Measurements from ENCODE around the gene DENND1A.

DENND1A gene

GRCh38 chr9:123419091-123419490 is 510.8 kb downstream of the DENND1A start:
- TF ChIP-seq CTCF (IDR thresholded peaks at IDR 0.05) = no peak
- no peak overlapping the region for H3K27ac ChIP-seq
- no peak overlapping the region for H3K9ac ChIP-seq
- no peaks in the 10 kb centered on the region for H3K27me3 ChIP-seq (ENCODE audit: control insufficient read depth, insufficient read depth, low read length)
- no peak overlapping the region for H2AFZ ChIP-seq
- H3K4me2 ChIP-seq (ENCODE audit: low read length) = no peak overlapping the region
- no peaks in the 10 kb centered on the region for H3K9me3 ChIP-seq (ENCODE audit: control insufficient read depth, low read length)
- H3K79me2 ChIP-seq = no peaks in the 10 kb centered on the region
- no peak overlapping the region for H3K4me3 ChIP-seq (ENCODE audit: low read depth, low read length)
- H3K4me1 ChIP-seq = no peaks in the 10 kb centered on the region
- H3K36me3 ChIP-seq (ENCODE audit: control insufficient read depth, insufficient read depth, low read length) = no peaks in the 10 kb centered on the region

- no peaks in the 10 kb centered on the region for H3K79me2 ChIP-seq
- TF ChIP-seq CTCF (IDR thresholded peaks at IDR 0.05) = no peak
- H3K27ac ChIP-seq = no peak overlapping the region
- H3K4me1 ChIP-seq = no peaks in the 10 kb centered on the region
- no peak overlapping the region for H3K9ac ChIP-seq
- H2AFZ ChIP-seq = no peak overlapping the region
- no peak overlapping the region for H3K4me3 ChIP-seq (ENCODE audit: low read depth, low read length)
- H3K4me2 ChIP-seq (ENCODE audit: low read length) = no peak overlapping the region
- no peaks in the 10 kb centered on the region for H3K36me3 ChIP-seq (ENCODE audit: control insufficient read depth, insufficient read depth, low read length)
- no peaks in the 10 kb centered on the region for H3K27me3 ChIP-seq (ENCODE audit: control insufficient read depth, insufficient read depth, low read length)
- H3K9me3 ChIP-seq (ENCODE audit: control insufficient read depth, low read length) = no peaks in the 10 kb centered on the region
Observed at GRCh38 chr9:123418506-123418905, 511.4 kb downstream of the DENND1A start.

GRCh38 chr9:123418052-123418430 is 511.9 kb downstream of the DENND1A start:
- Histone ChIP-seq H3K79me2 (no peaks in the 10 kb centered on the region), H2AFZ (no peak overlapping the region), H3K9me3 (ENCODE audit: control insufficient read depth, low read length) (no peaks in the 10 kb centered on the region), H3K27me3 (ENCODE audit: control insufficient read depth, insufficient read depth, low read length) (no peaks in the 10 kb centered on the region), H3K9ac (no peak overlapping the region), H3K36me3 (ENCODE audit: control insufficient read depth, insufficient read depth, low read length) (no peaks in the 10 kb centered on the region), H3K27ac (no peak overlapping the region), H3K4me2 (ENCODE audit: low read length) (no peak overlapping the region), H3K4me3 (ENCODE audit: low read depth, low read length) (no peak overlapping the region), H3K4me1 (no peaks in the 10 kb centered on the region)
- TF ChIP-seq CTCF (IDR thresholded peaks at IDR 0.05) = no peak

GRCh38 chr9:123417289-123418051 is 512.5 kb downstream of the DENND1A start:
- Histone ChIP-seq H3K9ac (no peak overlapping the region), H3K27ac (no peak overlapping the region), H3K79me2 (no peaks in the 10 kb centered on the region), H3K36me3 (ENCODE audit: control insufficient read depth, insufficient read depth, low read length) (no peaks in the 10 kb centered on the region), H3K4me2 (ENCODE audit: low read length) (no peak overlapping the region), H3K4me1 (no peaks in the 10 kb centered on the region), H2AFZ (no peak overlapping the region), H3K4me3 (ENCODE audit: low read depth, low read length) (no peak overlapping the region), H3K9me3 (ENCODE audit: control insufficient read depth, low read length) (no peaks in the 10 kb centered on the region), H3K27me3 (ENCODE audit: control insufficient read depth, insufficient read depth, low read length) (no peaks in the 10 kb centered on the region)
- TF ChIP-seq CTCF (IDR thresholded peaks at IDR 0.05) = no peak

GRCh38 chr9:123416176-123416575 is 513.8 kb downstream of the DENND1A start:
- H3K9me3 ChIP-seq (ENCODE audit: control insufficient read depth, low read length) = no peaks in the 10 kb centered on the region
- no peak overlapping the region for H3K9ac ChIP-seq
- no peaks in the 10 kb centered on the region for H3K79me2 ChIP-seq
- H3K4me3 ChIP-seq (ENCODE audit: low read depth, low read length) = no peak overlapping the region
- H3K27ac ChIP-seq = no peak overlapping the region
- H3K4me2 ChIP-seq (ENCODE audit: low read length) = no peak overlapping the region
- H2AFZ ChIP-seq = no peak overlapping the region
- H3K27me3 ChIP-seq (ENCODE audit: control insufficient read depth, insufficient read depth, low read length) = no peaks in the 10 kb centered on the region
- TF ChIP-seq CTCF (IDR thresholded peaks at IDR 0.05) = no peak
- H3K4me1 ChIP-seq = no peaks in the 10 kb centered on the region
- no peaks in the 10 kb centered on the region for H3K36me3 ChIP-seq (ENCODE audit: control insufficient read depth, insufficient read depth, low read length)
